Activated B cell treated with CpG ODN at 0.5 μM for 24 hours (primary cell): Measurements from ENCODE around the gene HRK. TPM values are rescaled to one million over a fixed set of nuclear protein-coding genes. Genes with fewer than 3 reads are reported as not detected.
A peak's percentile ranks its signal among the peaks of the same experiment; 100 is the strongest.

Source experiments
- ATAC-seq: fragments of 200-7000 bp; cut with Tn5 transposase; one replicate; pipeline ENCODE4 v1.10.0; 2021; ENCODE audit warnings: low read depth, mild to moderate bottlenecking, moderate library complexity
- CTCF ChIA-PET: fragments of 350-600 bp; sonication (Branson Sonifier 250); formaldehyde crosslinking; loops from one replicate; lab custom pipeline; 2021; ENCODE audit warnings: antibody characterized with exemption; lab: Charles Lee
- POLR2A ChIA-PET: fragments of 350-600 bp; sonication (Branson Sonifier 250); formaldehyde crosslinking; loops from one replicate; lab custom pipeline; 2021; ENCODE audit warnings: antibody characterized with exemption; lab: Charles Lee
- DNase-seq: peaks from one replicate; pipeline ENCODE4 v3.0.0; 2022
- H3K27ac Mint-ChIP-seq: one replicate; pipeline ENCODE4 v1.8.0; 2020; ENCODE audit warnings: mixed read lengths
- H3K27me3 Mint-ChIP-seq: one replicate; pipeline ENCODE4 v1.8.0; 2021; ENCODE audit warnings: mixed read lengths
- H3K36me3 Mint-ChIP-seq: one replicate; pipeline ENCODE4 v1.8.0; 2021; ENCODE audit warnings: low read depth, mixed read lengths
- H3K4me1 Mint-ChIP-seq: one replicate; pipeline ENCODE4 v1.8.0; 2021; ENCODE audit warnings: mixed read lengths
- H3K4me3 Mint-ChIP-seq: one replicate; pipeline ENCODE4 v1.8.0; 2020; ENCODE audit warnings: mild to moderate bottlenecking, mixed read lengths
- H3K9me3 Mint-ChIP-seq: one replicate; pipeline ENCODE4 v1.8.0; 2020; ENCODE audit warnings: mixed read lengths
- CTCF ChIP-seq: fragments of 200-600 bp; IDR thresholded peaks from one replicate; pipeline ENCODE4 v1.8.0; 2022; ENCODE audit warnings: antibody characterized with exemption, mild to moderate bottlenecking
- intact Hi-C: fragments of 100-400 bp; cut with micrococcal nuclease; formaldehyde crosslinking; loops from one replicate; pipeline ENCODE4 v1.15.1; 2024
- total RNA-seq: library from RNA; stranded (reverse); gene quantifications from 2 replicates; pipeline ENCODE4 v1.2.3, GENCODE V29; 2022

Gene HRK
- total RNA-seq, 1 donor from 2014 or later: 4.7 TPM

- Mint-ChIP-seq H3K27me3 (no peaks in the 10 kb centered on the region), H3K36me3 (peaks cover 8% of the 10 kb centered on the region), H3K27ac (no peak overlapping the region), H3K9me3 (no peaks in the 10 kb centered on the region), H3K4me3 (no peak overlapping the region), H3K4me1 (peaks cover 3% of the 10 kb centered on the region)
- ATAC-seq (no peak), DNase-seq (no peak)
- POLR2A ChIA-PET: no interaction called here
- intact Hi-C loops: no loop called here
- TF ChIP-seq CTCF: no peak
- CTCF ChIA-PET: no interaction called here
Observed at GRCh38 chr12:116832353-116832752, 48.9 kb downstream of the HRK start.

- intact Hi-C loops: no loop called here
- peaks cover 3% of the 10 kb centered on the region for H3K36me3 Mint-ChIP-seq
- DNase-seq: no peak
Observed at GRCh38 chr12:116827432-116827831, 53.8 kb downstream of the HRK start.

GRCh38 chr12:116821291-116821690 is 60.0 kb downstream of the HRK start:
- intact Hi-C loops: no loop called here
- Mint-ChIP-seq H3K36me3 (peaks cover 8% of the 10 kb centered on the region), H3K4me1 (peaks cover 35% of the 10 kb centered on the region), H3K9me3 (peaks cover 5% of the 10 kb centered on the region), H3K27ac (no peak overlapping the region), H3K4me3 (no peak overlapping the region), H3K27me3 (no peaks in the 10 kb centered on the region)
- POLR2A ChIA-PET: no interaction called here
- no peak for ATAC-seq
- CTCF ChIA-PET: no interaction called here
- no peak for TF ChIP-seq CTCF
- DNase-seq: no peak

More at GRCh38 chr12:116827432-116827831, 53.8 kb downstream of the HRK start:
- no peaks in the 10 kb centered on the region for H3K4me1 Mint-ChIP-seq
- no peak overlapping the region for H3K4me3 Mint-ChIP-seq
- ChIA-PET CTCF (no interaction called here), POLR2A (no interaction called here)
- no peaks in the 10 kb centered on the region for H3K27me3 Mint-ChIP-seq
- peaks cover 5% of the 10 kb centered on the region for H3K9me3 Mint-ChIP-seq
- no peak overlapping the region for H3K27ac Mint-ChIP-seq
- TF ChIP-seq CTCF: no peak
- no peak for ATAC-seq

DNA sequence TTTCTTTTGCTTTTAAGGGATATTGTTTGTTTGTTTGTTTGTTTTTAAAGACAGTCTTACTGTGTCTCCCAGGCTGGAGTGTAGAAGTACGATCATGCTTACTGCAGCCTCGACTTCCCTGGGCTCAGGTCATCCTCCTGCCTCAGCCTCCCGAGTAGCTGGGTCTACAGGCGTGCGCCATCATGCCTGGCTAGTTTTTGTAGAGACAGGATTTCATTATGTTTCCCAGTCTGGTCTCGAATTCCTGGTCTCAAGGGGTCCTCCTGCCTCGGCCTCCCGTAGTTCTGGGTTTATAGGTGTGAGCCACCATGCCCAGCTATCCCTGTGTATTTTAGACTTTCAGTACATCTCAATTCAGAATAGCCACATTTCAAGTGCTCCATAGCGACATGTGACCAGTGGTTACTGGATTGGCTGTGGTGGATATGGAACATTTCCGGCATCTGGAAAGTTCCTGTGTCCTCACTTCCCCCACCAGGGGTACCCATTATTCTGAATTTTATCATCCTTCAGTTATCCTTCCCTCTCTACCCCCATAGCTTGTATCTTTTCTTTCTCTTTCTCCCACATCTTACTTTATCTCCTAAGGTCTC is 61.1 kb downstream of the HRK start:
- intact Hi-C loops: no loop called here
- ChIA-PET CTCF (interaction anchor here (1.5 kb wide), 1 partner anchor 61 kb away, joined by 4 read pairs; the partner anchor contains the start of gene HRK), POLR2A (interaction anchor here (2.8 kb wide), 1 partner anchor 16 kb away, joined by 12 read pairs; no protein-coding TSS in a partner anchor)
- H3K27me3 Mint-ChIP-seq: no peaks in the 10 kb centered on the region
- peaks cover 7% of the 10 kb centered on the region for H3K36me3 Mint-ChIP-seq
- peaks cover 47% of the 10 kb centered on the region for H3K4me1 Mint-ChIP-seq
- no peak for TF ChIP-seq CTCF
- peak overlapping the region; percentile 68 for H3K4me3 Mint-ChIP-seq
- H3K9me3 Mint-ChIP-seq: peaks cover 5% of the 10 kb centered on the region
- peak overlapping the region; percentile 68 for H3K27ac Mint-ChIP-seq
- ATAC-seq: no peak
- no peak for DNase-seq

DNA sequence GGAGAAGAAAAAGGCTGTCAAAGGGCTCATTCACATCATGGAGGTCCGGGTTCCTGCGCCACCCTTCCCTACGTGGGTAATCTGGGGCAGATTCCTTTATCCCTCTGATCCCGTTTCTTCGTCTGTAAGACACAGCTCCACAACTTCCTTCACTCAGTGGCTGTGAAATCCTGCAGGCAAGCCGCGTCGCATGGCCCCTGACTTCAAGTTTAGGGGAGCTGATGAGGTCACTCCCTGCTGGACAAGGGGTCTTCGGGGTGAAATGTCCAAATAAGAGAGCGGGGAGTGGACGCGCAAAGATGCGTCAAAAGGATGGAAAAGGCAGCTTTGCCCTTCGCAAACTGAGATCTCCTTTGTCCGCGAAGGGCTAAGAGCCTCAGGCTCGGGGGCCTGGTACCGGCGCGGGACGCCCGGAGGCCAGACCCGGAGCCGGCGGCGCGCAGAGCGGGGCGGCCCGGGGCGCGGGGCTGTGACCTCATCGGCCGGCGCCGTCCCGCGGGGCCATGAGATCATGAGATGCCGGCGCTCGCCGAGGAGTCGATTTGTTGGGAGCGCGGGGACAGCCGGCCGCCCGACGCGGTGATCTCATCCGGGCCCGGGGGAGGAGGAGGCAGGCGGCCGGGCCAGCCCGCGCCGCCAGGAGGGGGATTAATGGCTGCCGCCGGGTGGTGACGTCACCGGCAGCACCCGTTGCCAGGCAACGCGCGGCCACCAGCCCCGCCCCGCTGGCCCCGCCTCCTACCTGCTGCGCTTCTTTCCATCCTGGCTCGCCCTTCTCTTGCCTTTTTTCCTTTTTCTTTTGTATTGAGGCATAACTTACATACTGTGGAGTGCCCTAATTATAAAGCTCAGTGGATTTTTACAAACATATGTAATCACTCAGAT is 62.1 kb downstream of the HRK start:
- Mint-ChIP-seq H3K36me3 (peaks cover 5% of the 10 kb centered on the region), H3K4me1 (peaks cover 56% of the 10 kb centered on the region), H3K27ac (peak overlapping the region; percentile 93), H3K9me3 (no peaks in the 10 kb centered on the region), H3K27me3 (no peaks in the 10 kb centered on the region), H3K4me3 (peak overlapping the region; percentile 94)
- ChIA-PET CTCF (interaction anchor here (1.5 kb wide), 1 partner anchor 62 kb away, joined by 4 read pairs; the partner anchor contains the start of gene HRK), POLR2A (interaction anchor here (1.1 to 2.8 kb wide), 4 partner anchors 15 to 371 kb away, joined by 3 to 12 read pairs (median 4); partner anchors contain the start of gene FBXO21)
- ATAC-seq (peak; percentile 85), DNase-seq (peak; percentile 88)
- TF ChIP-seq CTCF: no peak
- intact Hi-C loops: loop anchor here (1.0 to 10.0 kb wide), 7 partner anchors 16 to 1556 kb away; partner anchors contain the start of genes FBXW8, HRK, RNFT2 and SPRING1
